Esophagus squamous epithelium (tissue), 5 donors: ENCODE measurements around the gene PRR35. TPM values are rescaled to one million over a fixed set of nuclear protein-coding genes. Genes with fewer than 3 reads are reported as not detected.
A peak's percentile ranks its signal among the peaks of the same experiment; 100 is the strongest.

Experiments
- DNase-seq: peaks from one replicate; lab custom pipeline; 2025; lab: John Stamatoyannopoulos, UW
- H3K27ac ChIP-seq, 4 donors: fragments of 200-600 bp; sonication (generic); one replicate each; pipeline ENCODE4 v1.5.1; 2016 to 2019; ENCODE audit warnings: mild to moderate bottlenecking in 1 of 4
- H3K27me3 ChIP-seq, 4 donors: fragments of 200-600 bp; sonication (generic); 1 replicate in 3 of 4; 2 replicates in 1 of 4; pipeline versions ENCODE4 v1.5.1 to v1.6.0; 2017 to 2021; ENCODE audit warnings: antibody characterized with exemption in 1 of 4
- H3K36me3 ChIP-seq, 3 donors: fragments of 200-600 bp; sonication (generic); one replicate each; pipeline ENCODE4 v1.5.1; 2016 to 2019
- H3K4me1 ChIP-seq, 3 donors: fragments of 200-600 bp; sonication (generic); one replicate each; pipeline ENCODE4 v1.5.1; 2017 to 2019
- H3K4me3 ChIP-seq, 4 donors: fragments of 200-600 bp; sonication (generic); 1 replicate in 3 of 4; 2 replicates in 1 of 4; pipeline ENCODE4 v1.5.1; 2016 to 2019; ENCODE audit warnings: mild to moderate bottlenecking in 2 of 4, moderate library complexity in 1 of 4
- H3K9me3 ChIP-seq, 3 donors: fragments of 200-600 bp; sonication (generic); one replicate each; pipeline ENCODE4 v1.5.1; 2016 to 2019
- POLR2A ChIP-seq, 4 donors: fragments of 450-650 bp; IDR thresholded peaks; one replicate each; pipeline ENCODE4 v1.6.1; 2017; ENCODE audit warnings: antibody characterized with exemption in 4 of 4, mild to moderate bottlenecking in 4 of 4, moderate library complexity in 3 of 4
- WGBS, 2 donors: methylation state at CpG; one replicate each; pipeline ENCODE4 v1.1.5; 2018; 5-methylcytosine and 5-hydroxymethylcytosine counted together
- intact Hi-C: fragments of 100-400 bp; cut with DNase I; formaldehyde crosslinking; loops from one replicate; pipeline ENCODE4 v1.15.0; 2022
- total RNA-seq, 4 donors: library from RNA; depleted of rRNA; stranded (reverse); fragments of >200 nt; gene quantifications; one replicate each; pipeline ENCODE4 v1.1.0, GENCODE V29; 2016
- TF ChIP-seq, protein P1 (sequence below), 6 experiments: fragments of 450-650 bp in 4 of 6; fragments of 200-600 bp in 2 of 6; sonication (generic) in 2 of 6; IDR thresholded peaks; one replicate each; pipeline ENCODE4 v1.5.1; 2016 to 2019; ENCODE audit warnings: antibody characterized with exemption in 6 of 6, mild to moderate bottlenecking in 4 of 6, moderate library complexity in 4 of 6
- donor health status: DM: yes; HTN: yes; CAD: no.

PRR35 gene
- total RNA-seq, 4 donors from 2014 or later: not detected

DNA sequence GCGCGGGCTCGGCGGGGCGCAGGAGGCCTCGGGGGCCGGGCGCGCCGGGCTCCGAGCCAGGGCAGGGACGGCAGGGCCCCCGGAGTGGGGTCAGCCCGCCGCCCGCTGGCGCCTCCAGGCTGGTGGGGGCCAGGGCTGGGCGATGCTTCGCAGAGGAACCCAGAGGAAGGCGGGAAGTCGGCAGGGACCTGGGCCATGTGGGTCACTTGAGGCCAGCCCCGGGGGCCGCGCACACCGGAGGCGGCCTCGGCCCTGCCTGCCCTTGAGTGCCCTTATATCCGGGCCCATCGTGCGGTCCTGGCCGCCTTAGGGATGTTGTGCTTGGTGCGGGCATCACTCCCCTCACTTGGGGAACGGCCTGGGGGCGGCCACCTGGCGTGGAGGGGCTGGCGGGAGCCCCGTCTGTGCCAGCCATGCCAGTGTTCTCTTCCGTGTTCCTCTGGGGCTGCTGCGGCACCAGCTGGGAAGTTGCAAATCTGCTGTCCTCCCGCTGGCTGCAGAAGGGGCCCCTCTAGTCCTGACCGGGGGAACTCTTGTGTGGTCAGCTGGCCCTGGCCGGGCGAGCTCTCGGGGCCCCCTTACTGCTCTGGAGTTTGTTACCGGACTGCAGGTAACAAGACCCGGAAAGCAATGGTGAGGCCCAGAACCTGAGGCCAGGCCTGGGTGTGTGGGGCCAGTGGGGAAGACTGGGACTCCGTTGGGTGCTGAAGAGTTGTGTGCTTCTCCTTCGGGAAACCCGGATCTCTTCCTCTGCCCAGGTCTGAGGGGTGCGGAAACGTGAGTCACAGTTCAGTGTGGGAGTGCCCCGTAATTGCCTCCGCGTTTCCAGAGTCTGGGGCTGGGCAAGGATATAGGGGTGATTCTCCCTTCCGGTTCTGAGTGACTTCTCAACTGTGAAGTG lies 31.8 kb upstream of the PRR35 start:
- peak in 2 of 4 donors; percentile 28 to 57 for TF ChIP-seq POLR2A (IDR thresholded peaks at IDR 0.05)
- TF ChIP-seq, protein P1, sequence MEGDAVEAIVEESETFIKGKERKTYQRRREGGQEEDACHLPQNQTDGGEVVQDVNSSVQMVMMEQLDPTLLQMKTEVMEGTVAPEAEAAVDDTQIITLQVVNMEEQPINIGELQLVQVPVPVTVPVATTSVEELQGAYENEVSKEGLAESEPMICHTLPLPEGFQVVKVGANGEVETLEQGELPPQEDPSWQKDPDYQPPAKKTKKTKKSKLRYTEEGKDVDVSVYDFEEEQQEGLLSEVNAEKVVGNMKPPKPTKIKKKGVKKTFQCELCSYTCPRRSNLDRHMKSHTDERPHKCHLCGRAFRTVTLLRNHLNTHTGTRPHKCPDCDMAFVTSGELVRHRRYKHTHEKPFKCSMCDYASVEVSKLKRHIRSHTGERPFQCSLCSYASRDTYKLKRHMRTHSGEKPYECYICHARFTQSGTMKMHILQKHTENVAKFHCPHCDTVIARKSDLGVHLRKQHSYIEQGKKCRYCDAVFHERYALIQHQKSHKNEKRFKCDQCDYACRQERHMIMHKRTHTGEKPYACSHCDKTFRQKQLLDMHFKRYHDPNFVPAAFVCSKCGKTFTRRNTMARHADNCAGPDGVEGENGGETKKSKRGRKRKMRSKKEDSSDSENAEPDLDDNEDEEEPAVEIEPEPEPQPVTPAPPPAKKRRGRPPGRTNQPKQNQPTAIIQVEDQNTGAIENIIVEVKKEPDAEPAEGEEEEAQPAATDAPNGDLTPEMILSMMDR (IDR thresholded peaks at IDR 0.05): no peak
- no peaks in the 10 kb centered on the region for H3K9me3 ChIP-seq
- 0 to 2% methylated on average over 8 to 14 of the region's 55 CpGs for whole genome bisulfite sequencing, 2 donors
- intact Hi-C loops: no loop called here
- peak overlapping the region; percentile 58 to 90 (median 78) for H3K4me3 ChIP-seq
- peaks cover 0 to 14% (median 0%) of the 10 kb centered on the region in 3 donors for H3K36me3 ChIP-seq
- no peaks in the 10 kb centered on the region for H3K27me3 ChIP-seq
- H3K4me1 ChIP-seq: peaks cover 34 to 84% (median 39%) of the 10 kb centered on the region in 3 donors
- no peak for DNase-seq
- H3K27ac ChIP-seq: peak overlapping the region; percentile 89 to 99 (median 98)

DNA sequence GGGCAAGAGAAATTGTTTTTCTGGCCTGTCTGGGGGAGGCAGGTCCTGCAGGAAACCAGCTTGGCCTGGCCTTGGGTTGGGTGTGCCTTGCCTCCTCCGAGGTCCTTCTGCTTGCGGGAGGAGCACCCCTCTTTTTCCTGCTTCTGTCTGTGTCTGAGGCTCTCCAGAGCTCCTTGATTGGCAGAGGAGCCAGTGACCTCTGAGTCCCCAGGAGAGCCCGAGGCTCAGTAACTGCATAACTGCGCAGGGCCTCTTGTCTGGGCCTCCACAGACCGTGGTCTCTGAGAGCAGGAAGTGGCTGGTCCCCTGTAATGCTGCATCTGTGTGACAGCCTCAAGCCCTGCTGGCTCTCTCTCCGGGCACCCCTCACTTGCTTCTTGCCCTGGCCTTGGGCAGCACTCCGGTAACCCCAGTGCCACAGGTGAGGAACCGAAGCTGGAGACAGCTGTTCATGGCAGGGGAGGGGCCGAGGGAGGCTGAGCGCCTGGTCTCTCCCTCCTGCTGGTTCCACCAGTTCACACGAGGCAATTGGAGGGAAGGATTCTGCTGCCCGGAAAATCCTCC lies 31.1 kb upstream of the PRR35 start:
- Histone ChIP-seq H3K27me3 (no peaks in the 10 kb centered on the region), H3K9me3 (no peaks in the 10 kb centered on the region), H3K4me3 (peak overlapping the region; percentile 58 to 90 (median 78)), H3K36me3 (peaks cover 0 to 16% (median 0%) of the 10 kb centered on the region in 3 donors), H3K27ac (peak overlapping the region; percentile 89 to 99 (median 98)), H3K4me1 (peaks cover 30 to 89% (median 39%) of the 10 kb centered on the region in 3 donors)
- DNase-seq: no peak
- 10 to 31% methylated on average over 2 to 6 of the region's 12 CpGs for WGBS, 2 donors
- TF ChIP-seq, protein P1 (IDR thresholded peaks at IDR 0.05): no peak
- TF ChIP-seq POLR2A (IDR thresholded peaks at IDR 0.05): no peak
- intact Hi-C loops: no loop called here

DNA sequence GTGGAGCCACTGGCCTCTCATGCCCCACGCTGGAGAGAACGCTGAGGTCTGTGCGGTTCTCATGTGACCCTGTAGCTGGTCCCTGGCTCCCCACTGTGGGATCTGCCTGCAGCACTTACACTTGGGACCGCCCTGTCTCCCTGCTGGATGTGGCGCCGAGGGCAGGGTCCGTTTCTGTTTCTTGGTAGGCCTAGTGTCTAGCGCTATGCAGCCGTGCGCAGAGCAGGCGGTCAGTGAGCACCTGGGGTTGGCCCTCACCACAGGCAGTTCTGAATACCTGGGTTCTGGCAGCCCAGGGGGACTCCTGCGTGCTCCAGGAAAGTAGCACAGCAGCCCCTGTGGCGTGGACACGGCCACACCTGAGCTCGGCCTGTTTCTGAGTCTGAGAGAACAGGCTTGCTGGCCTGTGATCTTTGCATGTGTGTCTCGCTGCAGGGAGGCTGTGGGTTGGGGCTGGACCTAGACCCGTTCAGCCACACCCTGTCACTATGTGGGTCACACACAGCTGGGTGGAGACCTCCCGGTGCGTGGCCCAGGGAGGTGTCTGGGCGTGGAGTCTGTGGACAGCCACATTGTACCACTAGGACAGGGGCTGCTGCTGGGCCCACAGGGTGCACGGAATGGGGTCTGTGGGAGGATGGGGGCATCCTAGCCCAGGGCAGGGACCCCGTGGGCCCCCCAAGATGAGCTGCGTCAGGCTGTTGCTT lies 29.9 kb upstream of the PRR35 start:
- intact Hi-C loops: no loop called here
- 90 to 93% methylated on average over 2 to 3 of the region's 23 CpGs for WGBS, 2 donors
- no peaks in the 10 kb centered on the region for H3K27me3 ChIP-seq
- no peaks in the 10 kb centered on the region for H3K9me3 ChIP-seq
- H3K27ac ChIP-seq: peak overlapping the region in 2 of 4 donors; percentile 89 to 99
- H3K36me3 ChIP-seq: peaks cover 0 to 28% (median 0%) of the 10 kb centered on the region in 3 donors
- TF ChIP-seq POLR2A (IDR thresholded peaks at IDR 0.05): no peak
- TF ChIP-seq, protein P1 (IDR thresholded peaks at IDR 0.05): no peak
- H3K4me3 ChIP-seq: peak overlapping the region in 1 of 4 donors; percentile 88
- H3K4me1 ChIP-seq: peaks cover 38 to 89% (median 38%) of the 10 kb centered on the region in 3 donors
- no peak for DNase-seq

DNA sequence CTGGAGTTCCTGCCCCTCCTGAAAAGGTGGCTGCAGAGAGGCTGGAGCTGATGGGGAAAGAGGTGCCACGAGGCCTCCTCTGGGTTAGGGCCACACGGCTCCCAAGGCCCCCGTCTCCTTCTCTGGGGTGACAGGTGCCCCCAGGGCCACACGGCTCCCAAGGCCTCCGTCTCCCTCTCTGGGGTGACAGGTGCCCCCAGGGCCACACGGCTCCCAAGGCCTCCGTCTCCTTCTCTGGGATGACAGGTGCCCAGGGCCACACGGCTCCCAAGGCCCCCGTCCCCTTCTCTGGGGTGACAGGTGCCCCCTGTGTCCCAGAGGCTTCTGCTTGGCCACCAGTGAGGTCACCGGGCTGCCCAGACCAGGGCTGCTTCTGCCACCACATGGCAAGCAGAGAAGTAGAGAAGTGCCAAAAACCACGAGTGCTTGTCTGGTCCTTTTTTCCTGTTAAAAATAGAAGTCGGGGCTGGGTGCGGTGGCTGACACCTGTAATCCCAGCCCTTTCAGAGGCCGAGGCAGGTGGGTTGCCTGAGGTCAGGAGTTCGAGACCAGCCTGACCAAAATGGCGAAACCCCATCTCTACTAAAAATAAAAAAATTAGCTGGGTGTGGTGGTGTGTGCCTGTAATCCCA lies 28.6 kb upstream of the PRR35 start:
- WGBS, 2 donors: 86 to 90% methylated on average over 5 to 7 of the region's 16 CpGs

More for the DNA sequence above, 28.6 kb upstream of the PRR35 start:
- TF ChIP-seq, protein P1 (IDR thresholded peaks at IDR 0.05): no peak
- TF ChIP-seq POLR2A (IDR thresholded peaks at IDR 0.05): no peak
- H3K4me1 ChIP-seq: peaks cover 27 to 85% (median 30%) of the 10 kb centered on the region in 3 donors
- H3K4me3 ChIP-seq: no peak overlapping the region
- H3K27me3 ChIP-seq: no peaks in the 10 kb centered on the region
- H3K36me3 ChIP-seq: peaks cover 0 to 40% (median 0%) of the 10 kb centered on the region in 3 donors
- no peak overlapping the region for H3K27ac ChIP-seq
- intact Hi-C loops: no loop called here
- no peaks in the 10 kb centered on the region for H3K9me3 ChIP-seq
- DNase-seq: no peak
